DMS114 treated with DMSO at 0.1 percent for 48 hours (cell line): ENCODE measurements around the gene IL17RB.

ENCODE experiments used
- DNase-seq: peaks from one replicate; lab custom pipeline; 2025; ENCODE audit not compliant: unreplicated experiment; lab: John Stamatoyannopoulos, UW

Gene IL17RB

GRCh38 chr3:53902711-53903110 is 56.3 kb downstream of the IL17RB start:
- DNase-seq, result no peak

- no peak for DNase-seq
Measured at GRCh38 chr3:53913401-53913800, 67.0 kb downstream of the IL17RB start.
